Stimulated activated CD8-positive, alpha-beta memory T cell treated with anti-CD3 and anti-CD28 coated beads, Interleukin-12 subunit alpha, Interleukin-12 subunit beta, amount 100 ng/mL, for 1 hour (primary cell): ENCODE measurements around the gene PNP.
"Not testable (repeated sequence)": the region's sequence is repeated elsewhere in the genome, so short reads cannot be mapped to it uniquely, and the experiment has no call there.

ENCODE experiments used
- DNase-seq: peaks from one replicate; pipeline ENCODE4 v3.0.0-alpha.2; 2020; ENCODE audit warnings: low read depth

The PNP gene

GRCh38 chr14:20492486-20492885 lies 23.3 kb downstream of the PNP start:
- DNase-seq = no peak

GRCh38 chr14:20493634-20494033 lies 24.4 kb downstream of the PNP start:
- no peak for DNase-seq

- DNase-seq = no peak
Measured at GRCh38 chr14:20494935-20495766, 25.9 kb downstream of the PNP start.

GRCh38 chr14:20498622-20499021 lies 29.4 kb downstream of the PNP start:
- no peak for DNase-seq

- no peak for DNase-seq
Measured at GRCh38 chr14:20499108-20499507, 29.9 kb downstream of the PNP start.

GRCh38 chr14:20499881-20500280 lies 30.7 kb downstream of the PNP start:
- DNase-seq = no peak

GRCh38 chr14:20501346-20501745 lies 32.1 kb downstream of the PNP start:
- no peak for DNase-seq

- DNase-seq = no peak
Measured at GRCh38 chr14:20503898-20504297, 34.7 kb downstream of the PNP start.

- not testable (repeated sequence) for DNase-seq
Measured at GRCh38 chr14:20506276-20506675, 37.1 kb downstream of the PNP start.

GRCh38 chr14:20506752-20507151 lies 37.5 kb downstream of the PNP start:
- DNase-seq = not testable (repeated sequence)

GRCh38 chr14:20507537-20507936 lies 38.3 kb downstream of the PNP start:
- not testable (repeated sequence) for DNase-seq

- DNase-seq = no peak
Measured at GRCh38 chr14:20508367-20508766, 39.2 kb downstream of the PNP start.

GRCh38 chr14:20512177-20512905 lies 43.1 kb downstream of the PNP start:
- no peak for DNase-seq

GRCh38 chr14:20515846-20516245 lies 46.6 kb downstream of the PNP start:
- DNase-seq = no peak

GRCh38 chr14:20516921-20517320 lies 47.7 kb downstream of the PNP start:
- no peak for DNase-seq

GRCh38 chr14:20522332-20522731 lies 53.1 kb downstream of the PNP start:
- DNase-seq = no peak

GRCh38 chr14:20524027-20524426 lies 54.8 kb downstream of the PNP start:
- DNase-seq = no peak
